ENCODE results near the gene ZC3H12C.

ZC3H12C gene

GRCh38 chr11:110199184-110199981 lies 106.2 kb downstream of the ZC3H12C start:
- H2AK5ac ChIP-seq (ENCODE audit: low read length, severe bottlenecking) = peak overlapping the region; percentile 47
- no peak overlapping the region for H4K8ac ChIP-seq (ENCODE audit: low read length)
- no peak overlapping the region for H3K4ac ChIP-seq (ENCODE audit: low read depth in 1 of 2, low read length in 2 of 2)
- no peak overlapping the region for H3K27ac ChIP-seq (ENCODE audit: low read length, poor library complexity, severe bottlenecking)
- H2BK120ac ChIP-seq (ENCODE audit: low read depth, low read length) = no peak overlapping the region
- H3K36me3 ChIP-seq (ENCODE audit: control insufficient read depth in 1 of 2, insufficient read depth in 2 of 2, low read depth in 1 of 2, low read length in 2 of 2) = no peaks in the 10 kb centered on the region
- no peak overlapping the region for H2BK15ac ChIP-seq (ENCODE audit: low read depth, poor library complexity, severe bottlenecking)
- H4K91ac ChIP-seq (ENCODE audit: low read length) = no peak overlapping the region
- H3K9me3 ChIP-seq (ENCODE audit: control insufficient read depth, low read length) = no peaks in the 10 kb centered on the region
- H3K4me2 ChIP-seq (ENCODE audit: low read length, poor library complexity, severe bottlenecking) = no peak overlapping the region
- H3K9ac ChIP-seq (ENCODE audit: low read length) = no peak overlapping the region
- H2BK12ac ChIP-seq (ENCODE audit: low read length in 2 of 2) = no peak overlapping the region
- H3K4me1 ChIP-seq (ENCODE audit: control insufficient read depth, insufficient read depth, low read depth, low read length) = peaks cover 23% of the 10 kb centered on the region
- no peak overlapping the region for H2AFZ ChIP-seq (ENCODE audit: low read depth, low read length)
- no peaks in the 10 kb centered on the region for H3K27me3 ChIP-seq (ENCODE audit: control insufficient read depth in 1 of 2, insufficient read depth in 1 of 2, low read length in 2 of 2)
- peak; percentile 56 for DNase-seq
- no peak overlapping the region for H3K23ac ChIP-seq (ENCODE audit: low read length in 2 of 2)
- H3K14ac ChIP-seq (ENCODE audit: low read length in 2 of 2) = no peak overlapping the region
- 68% methylated on average over 3 of the region's 4 CpGs for WGBS
- H3K79me1 ChIP-seq (replicated peaks; ENCODE audit: low read length, poor library complexity, severe bottlenecking) = no peaks in the 10 kb centered on the region
- no peak overlapping the region for H3K18ac ChIP-seq (ENCODE audit: low read depth in 1 of 2, low read length in 2 of 2)
- no peak overlapping the region for H2BK5ac ChIP-seq (ENCODE audit: low read depth, low read length, poor library complexity, severe bottlenecking)
- no peak overlapping the region for H3K4me3 ChIP-seq (ENCODE audit: insufficient read depth in 1 of 2, low read depth in 1 of 2, low read length in 2 of 2)

GRCh38 chr11:110200241-110200640 lies 107.0 kb downstream of the ZC3H12C start:
- Histone ChIP-seq H3K36me3 (ENCODE audit: control insufficient read depth in 1 of 2, insufficient read depth in 2 of 2, low read depth in 1 of 2, low read length in 2 of 2) (no peaks in the 10 kb centered on the region), H2BK5ac (ENCODE audit: low read depth, low read length, poor library complexity, severe bottlenecking) (no peak overlapping the region), H3K23ac (ENCODE audit: low read length in 2 of 2) (no peak overlapping the region), H3K79me1 (replicated peaks; ENCODE audit: low read length, poor library complexity, severe bottlenecking) (no peaks in the 10 kb centered on the region), H4K8ac (ENCODE audit: low read length) (no peak overlapping the region), H3K4me1 (ENCODE audit: control insufficient read depth, insufficient read depth, low read depth, low read length) (peaks cover 18% of the 10 kb centered on the region), H3K27ac (ENCODE audit: low read length, poor library complexity, severe bottlenecking) (no peak overlapping the region), H3K4me3 (ENCODE audit: insufficient read depth in 1 of 2, low read depth in 1 of 2, low read length in 2 of 2) (no peak overlapping the region), H3K18ac (ENCODE audit: low read depth in 1 of 2, low read length in 2 of 2) (no peak overlapping the region), H3K27me3 (ENCODE audit: control insufficient read depth in 1 of 2, insufficient read depth in 1 of 2, low read length in 2 of 2) (no peaks in the 10 kb centered on the region), H3K9me3 (ENCODE audit: control insufficient read depth, low read length) (no peaks in the 10 kb centered on the region), H2AK5ac (ENCODE audit: low read length, severe bottlenecking) (no peak overlapping the region), H2BK12ac (ENCODE audit: low read length in 2 of 2) (no peak overlapping the region), H3K9ac (ENCODE audit: low read length) (no peak overlapping the region), H2AFZ (ENCODE audit: low read depth, low read length) (no peak overlapping the region), H2BK120ac (ENCODE audit: low read depth, low read length) (no peak overlapping the region), H3K4me2 (ENCODE audit: low read length, poor library complexity, severe bottlenecking) (no peak overlapping the region), H4K91ac (ENCODE audit: low read length) (no peak overlapping the region), H3K4ac (ENCODE audit: low read depth in 1 of 2, low read length in 2 of 2) (no peak overlapping the region), H3K14ac (ENCODE audit: low read length in 2 of 2) (no peak overlapping the region), H2BK15ac (ENCODE audit: low read depth, poor library complexity, severe bottlenecking) (no peak overlapping the region)
- no peak for DNase-seq
- 59% methylated on average over 5 of the region's 6 CpGs for WGBS

GRCh38 chr11:110200836-110201235 lies 107.6 kb downstream of the ZC3H12C start:
- Histone ChIP-seq H2AFZ (ENCODE audit: low read depth, low read length) (no peak overlapping the region), H3K14ac (ENCODE audit: low read length in 2 of 2) (no peak overlapping the region), H3K4me1 (ENCODE audit: control insufficient read depth, insufficient read depth, low read depth, low read length) (peaks cover 14% of the 10 kb centered on the region), H2BK15ac (ENCODE audit: low read depth, poor library complexity, severe bottlenecking) (no peak overlapping the region), H2BK120ac (ENCODE audit: low read depth, low read length) (no peak overlapping the region), H3K4me3 (ENCODE audit: insufficient read depth in 1 of 2, low read depth in 1 of 2, low read length in 2 of 2) (no peak overlapping the region), H3K79me1 (replicated peaks; ENCODE audit: low read length, poor library complexity, severe bottlenecking) (no peaks in the 10 kb centered on the region), H3K27me3 (ENCODE audit: control insufficient read depth in 1 of 2, insufficient read depth in 1 of 2, low read length in 2 of 2) (no peaks in the 10 kb centered on the region), H3K27ac (ENCODE audit: low read length, poor library complexity, severe bottlenecking) (no peak overlapping the region), H2BK12ac (ENCODE audit: low read length in 2 of 2) (no peak overlapping the region), H3K23ac (ENCODE audit: low read length in 2 of 2) (no peak overlapping the region), H4K91ac (ENCODE audit: low read length) (no peak overlapping the region), H3K4ac (ENCODE audit: low read depth in 1 of 2, low read length in 2 of 2) (no peak overlapping the region), H2BK5ac (ENCODE audit: low read depth, low read length, poor library complexity, severe bottlenecking) (no peak overlapping the region), H4K8ac (ENCODE audit: low read length) (no peak overlapping the region), H3K9ac (ENCODE audit: low read length) (no peak overlapping the region), H3K36me3 (ENCODE audit: control insufficient read depth in 1 of 2, insufficient read depth in 2 of 2, low read depth in 1 of 2, low read length in 2 of 2) (no peaks in the 10 kb centered on the region), H3K18ac (ENCODE audit: low read depth in 1 of 2, low read length in 2 of 2) (no peak overlapping the region), H2AK5ac (ENCODE audit: low read length, severe bottlenecking) (no peak overlapping the region), H3K4me2 (ENCODE audit: low read length, poor library complexity, severe bottlenecking) (no peak overlapping the region), H3K9me3 (ENCODE audit: control insufficient read depth, low read length) (no peaks in the 10 kb centered on the region)
- DNase-seq = no peak
- WGBS = 97% methylated on average over 8 of the region's 10 CpGs

- H4K8ac ChIP-seq (ENCODE audit: low read length) = no peak overlapping the region
- no peaks in the 10 kb centered on the region for H3K36me3 ChIP-seq (ENCODE audit: control insufficient read depth in 1 of 2, insufficient read depth in 2 of 2, low read depth in 1 of 2, low read length in 2 of 2)
- DNase-seq = no peak
- no peaks in the 10 kb centered on the region for H3K4me1 ChIP-seq (ENCODE audit: control insufficient read depth, insufficient read depth, low read depth, low read length)
- no peak overlapping the region for H3K23ac ChIP-seq (ENCODE audit: low read length in 2 of 2)
- H2BK12ac ChIP-seq (ENCODE audit: low read length in 2 of 2) = no peak overlapping the region
- 98% methylated on average over 6 of the region's 6 CpGs for whole genome bisulfite sequencing
- no peak overlapping the region for H3K4me2 ChIP-seq (ENCODE audit: low read length, poor library complexity, severe bottlenecking)
- no peak overlapping the region for H3K18ac ChIP-seq (ENCODE audit: low read depth in 1 of 2, low read length in 2 of 2)
- H3K4me3 ChIP-seq (ENCODE audit: insufficient read depth in 1 of 2, low read depth in 1 of 2, low read length in 2 of 2) = no peak overlapping the region
- H2BK120ac ChIP-seq (ENCODE audit: low read depth, low read length) = no peak overlapping the region
- H3K27ac ChIP-seq (ENCODE audit: low read length, poor library complexity, severe bottlenecking) = no peak overlapping the region
- no peak overlapping the region for H4K91ac ChIP-seq (ENCODE audit: low read length)
- no peak overlapping the region for H2AK5ac ChIP-seq (ENCODE audit: low read length, severe bottlenecking)
- no peaks in the 10 kb centered on the region for H3K27me3 ChIP-seq (ENCODE audit: control insufficient read depth in 1 of 2, insufficient read depth in 1 of 2, low read length in 2 of 2)
- no peak overlapping the region for H3K4ac ChIP-seq (ENCODE audit: low read depth in 1 of 2, low read length in 2 of 2)
- no peaks in the 10 kb centered on the region for H3K9me3 ChIP-seq (ENCODE audit: control insufficient read depth, low read length)
- H3K79me1 ChIP-seq (replicated peaks; ENCODE audit: low read length, poor library complexity, severe bottlenecking) = no peaks in the 10 kb centered on the region
- H3K14ac ChIP-seq (ENCODE audit: low read length in 2 of 2) = peak overlapping the region in 1 of 2 experiments; percentile 15
- H3K9ac ChIP-seq (ENCODE audit: low read length) = no peak overlapping the region
- no peak overlapping the region for H2BK15ac ChIP-seq (ENCODE audit: low read depth, poor library complexity, severe bottlenecking)
- no peak overlapping the region for H2AFZ ChIP-seq (ENCODE audit: low read depth, low read length)
- no peak overlapping the region for H2BK5ac ChIP-seq (ENCODE audit: low read depth, low read length, poor library complexity, severe bottlenecking)
Measured at GRCh38 chr11:110207123-110207522, 113.9 kb downstream of the ZC3H12C start.

Measured in mesenchymal stem cell (in vitro differentiated cells and primary cell).